Mucosa of rectum (tissue), 2 donors: ENCODE data around the gene FRG2B.
"Not testable (repeated sequence)": the region's sequence is repeated elsewhere in the genome, so short reads cannot be mapped to it uniquely, and the experiment has no call there.

ENCODE experiments used
- H3K27ac ChIP-seq, 2 donors: one replicate each; pipeline ENCODE4 v1.7.0; 2013; ENCODE audit warnings: inconsistent platforms in 2 of 2, low read depth in 2 of 2, low read length in 2 of 2
- H3K27me3 ChIP-seq, 2 donors: one replicate each; pipeline ENCODE4 v1.7.0; 2013; ENCODE audit warnings: low read length in 2 of 2; ENCODE audit not compliant: control insufficient read depth in 2 of 2, insufficient read depth in 2 of 2
- H3K36me3 ChIP-seq, 2 donors: one replicate each; pipeline ENCODE4 v1.7.0; 2013; ENCODE audit warnings: low read length in 2 of 2; ENCODE audit not compliant: control insufficient read depth in 2 of 2, insufficient read depth in 2 of 2
- H3K4me1 ChIP-seq, 2 donors: one replicate each; pipeline ENCODE4 v1.7.0; 2013; ENCODE audit warnings: low read length in 2 of 2, mild to moderate bottlenecking in 1 of 2; ENCODE audit not compliant: control insufficient read depth in 2 of 2, insufficient read depth in 2 of 2
- H3K4me3 ChIP-seq, 2 donors: one replicate each; pipeline ENCODE4 v1.7.0; 2013; ENCODE audit warnings: low read length in 2 of 2
- H3K9ac ChIP-seq, 2 donors: one replicate each; pipeline ENCODE4 v1.7.0; 2013; ENCODE audit warnings: low read length in 2 of 2, low read depth in 1 of 2, mild to moderate bottlenecking in 1 of 2
- H3K9me3 ChIP-seq, 2 donors: one replicate each; pipeline ENCODE4 v1.7.0; 2013; ENCODE audit warnings: low read length in 2 of 2; ENCODE audit not compliant: control insufficient read depth in 2 of 2
- donor health status: healthy.
- donor health status: Normal muscosa, but diverticular disease.

The FRG2B gene

DNA sequence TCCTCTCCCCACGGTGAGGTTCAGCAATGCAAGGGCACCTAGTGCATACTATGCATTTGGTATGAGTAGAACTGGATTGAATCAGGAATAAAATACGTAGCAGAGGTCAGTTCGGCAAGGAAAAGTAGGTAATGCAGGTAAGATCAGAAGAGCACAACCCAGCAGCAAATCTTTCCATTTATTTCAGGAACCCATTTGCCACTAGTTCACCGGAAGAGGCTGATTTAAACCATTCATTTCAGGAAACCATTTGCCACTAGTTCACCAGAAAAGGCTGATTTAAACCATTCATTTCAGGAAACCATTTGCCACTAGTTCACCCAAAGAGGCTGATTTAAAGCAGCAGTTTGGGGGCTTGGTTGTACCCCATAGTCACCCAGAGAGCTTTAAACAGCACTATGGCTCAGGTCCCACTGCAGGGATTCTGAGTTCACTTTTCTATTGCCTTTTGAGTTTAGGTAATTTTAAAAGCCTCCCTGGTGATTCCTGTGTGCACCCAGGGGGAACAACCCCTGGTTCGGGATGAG lies 4.2 kb upstream of the FRG2B start:
- H3K4me1 ChIP-seq, H3K9me3 ChIP-seq, H3K36me3 ChIP-seq, H3K4me3 ChIP-seq, H3K9ac ChIP-seq, H3K27ac ChIP-seq, H3K27me3 ChIP-seq: not testable (repeated sequence)

DNA sequence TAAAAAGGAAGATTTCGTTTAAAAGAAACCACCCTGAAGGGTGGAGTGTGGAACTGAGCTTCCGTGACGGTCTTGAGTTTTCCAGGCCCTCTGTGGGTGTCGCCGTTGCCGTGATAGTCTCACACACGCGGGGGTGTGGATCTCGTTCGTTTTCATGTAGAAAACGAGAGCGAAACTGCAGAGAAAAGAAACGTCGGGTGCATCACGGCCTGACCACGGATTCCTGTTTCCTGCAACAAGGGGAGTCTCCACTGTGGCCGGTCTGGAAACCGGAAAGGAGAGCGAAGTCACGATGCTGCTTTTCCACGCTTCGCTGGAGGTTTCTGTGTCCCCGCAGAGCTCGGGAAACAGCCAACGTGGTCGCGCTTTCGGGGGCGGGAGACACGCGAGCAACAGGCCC lies 4.1 kb downstream of the FRG2B start:
- not testable (repeated sequence) for H3K4me1 ChIP-seq, H3K9ac ChIP-seq, H3K9me3 ChIP-seq, H3K4me3 ChIP-seq, H3K27ac ChIP-seq, H3K27me3 ChIP-seq, H3K36me3 ChIP-seq

GRCh38 chr10:133618851-133619250 lies 7.7 kb downstream of the FRG2B start:
- Histone ChIP-seq H3K4me1 (no peaks in the 10 kb centered on the region), H3K27me3 (no peaks in the 10 kb centered on the region), H3K27ac (no peak overlapping the region), H3K4me3 (no peak overlapping the region), H3K36me3 (no peaks in the 10 kb centered on the region), H3K9ac (no peak overlapping the region), H3K9me3 (no peaks in the 10 kb centered on the region)

- Histone ChIP-seq H3K4me3 (no peak overlapping the region), H3K27me3 (no peaks in the 10 kb centered on the region), H3K4me1 (no peaks in the 10 kb centered on the region), H3K27ac (no peak overlapping the region), H3K36me3 (no peaks in the 10 kb centered on the region), H3K9ac (no peak overlapping the region), H3K9me3 (no peaks in the 10 kb centered on the region)
Observed at GRCh38 chr10:133617196-133617595, 9.4 kb downstream of the FRG2B start.

- H3K4me3 ChIP-seq, result no peak overlapping the region
- H3K27me3 ChIP-seq, result no peaks in the 10 kb centered on the region
- no peak overlapping the region for H3K27ac ChIP-seq
- H3K9me3 ChIP-seq, result no peaks in the 10 kb centered on the region
- no peaks in the 10 kb centered on the region for H3K4me1 ChIP-seq
- H3K36me3 ChIP-seq, result no peaks in the 10 kb centered on the region
- no peak overlapping the region for H3K9ac ChIP-seq
Observed at GRCh38 chr10:133616371-133617130, 10.0 kb downstream of the FRG2B start.

- no peak overlapping the region for H3K9ac ChIP-seq
- H3K27me3 ChIP-seq, result no peaks in the 10 kb centered on the region
- H3K4me1 ChIP-seq, result no peaks in the 10 kb centered on the region
- H3K36me3 ChIP-seq, result no peaks in the 10 kb centered on the region
- H3K27ac ChIP-seq, result no peak overlapping the region
- H3K4me3 ChIP-seq, result no peak overlapping the region
- H3K9me3 ChIP-seq, result no peaks in the 10 kb centered on the region
Observed at GRCh38 chr10:133614830-133615580, 11.6 kb downstream of the FRG2B start.

DNA sequence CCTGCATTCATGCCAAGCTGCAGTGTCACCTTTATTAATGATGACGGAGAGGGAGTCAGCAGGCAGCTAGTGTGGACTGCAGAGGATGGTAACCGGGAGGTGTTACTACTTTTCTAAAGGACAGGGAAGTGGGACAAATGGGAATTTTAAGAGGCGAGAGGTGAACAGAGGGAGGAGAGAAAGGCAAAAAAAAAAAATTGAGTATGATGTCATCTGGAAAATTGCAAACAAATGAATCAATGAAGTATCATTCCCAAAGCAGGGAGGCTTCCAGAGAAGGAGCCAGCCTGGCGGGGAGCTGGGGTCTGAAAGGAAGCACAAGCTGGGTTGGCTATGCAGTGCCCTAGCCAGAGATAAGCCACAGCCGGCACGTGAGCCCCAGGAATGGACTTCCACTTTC lies 12.9 kb downstream of the FRG2B start:
- Histone ChIP-seq H3K27me3 (no peaks in the 10 kb centered on the region), H3K36me3 (no peaks in the 10 kb centered on the region), H3K27ac (no peak overlapping the region), H3K9ac (no peak overlapping the region), H3K4me3 (no peak overlapping the region), H3K4me1 (no peaks in the 10 kb centered on the region), H3K9me3 (no peaks in the 10 kb centered on the region)

DNA sequence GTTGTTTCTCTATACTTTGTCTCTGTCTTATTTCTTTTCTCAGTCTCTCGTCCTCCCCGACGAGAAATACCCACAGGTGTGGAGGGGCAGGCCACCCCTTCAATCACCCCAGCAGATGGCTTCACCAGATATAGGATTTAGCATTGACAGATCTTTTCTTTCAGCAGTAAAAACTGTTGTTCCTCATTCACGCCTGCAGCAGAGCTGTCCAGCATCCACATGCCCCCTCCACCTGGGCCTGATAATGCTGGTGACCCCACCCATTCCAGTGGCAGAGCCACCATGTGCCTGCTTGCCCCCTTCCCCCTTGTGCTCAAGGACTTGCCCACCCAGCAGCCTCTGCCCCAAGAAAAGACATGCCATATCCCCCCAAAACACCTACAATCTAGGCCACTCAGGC lies 15.5 kb downstream of the FRG2B start:
- no peak overlapping the region for H3K4me3 ChIP-seq
- no peaks in the 10 kb centered on the region for H3K9me3 ChIP-seq
- no peaks in the 10 kb centered on the region for H3K36me3 ChIP-seq
- no peaks in the 10 kb centered on the region for H3K27me3 ChIP-seq
- no peak overlapping the region for H3K27ac ChIP-seq
- no peak overlapping the region for H3K9ac ChIP-seq
- no peaks in the 10 kb centered on the region for H3K4me1 ChIP-seq

DNA sequence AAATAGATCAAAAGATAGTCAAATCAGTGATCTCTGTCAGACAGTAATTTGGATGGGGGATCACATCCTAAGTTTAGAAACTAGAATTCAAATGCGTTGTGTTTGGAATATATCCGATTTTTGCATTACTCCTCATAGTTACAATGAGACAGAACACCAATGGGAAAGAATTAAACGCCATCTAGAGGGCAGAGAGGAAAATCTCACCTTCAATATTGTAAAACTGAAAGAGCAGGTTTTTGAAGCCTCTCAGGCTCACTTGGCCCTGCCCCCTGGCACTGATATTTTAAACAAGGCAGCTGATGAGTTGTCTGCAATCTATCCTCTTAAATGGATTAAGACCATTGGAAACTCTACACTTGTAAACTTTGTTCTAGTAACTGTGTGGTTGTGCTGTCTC lies 17.7 kb downstream of the FRG2B start:
- Histone ChIP-seq H3K4me1 (no peaks in the 10 kb centered on the region), H3K4me3 (no peak overlapping the region), H3K27me3 (no peaks in the 10 kb centered on the region), H3K36me3 (no peaks in the 10 kb centered on the region), H3K9me3 (no peaks in the 10 kb centered on the region), H3K9ac (no peak overlapping the region), H3K27ac (no peak overlapping the region)

DNA sequence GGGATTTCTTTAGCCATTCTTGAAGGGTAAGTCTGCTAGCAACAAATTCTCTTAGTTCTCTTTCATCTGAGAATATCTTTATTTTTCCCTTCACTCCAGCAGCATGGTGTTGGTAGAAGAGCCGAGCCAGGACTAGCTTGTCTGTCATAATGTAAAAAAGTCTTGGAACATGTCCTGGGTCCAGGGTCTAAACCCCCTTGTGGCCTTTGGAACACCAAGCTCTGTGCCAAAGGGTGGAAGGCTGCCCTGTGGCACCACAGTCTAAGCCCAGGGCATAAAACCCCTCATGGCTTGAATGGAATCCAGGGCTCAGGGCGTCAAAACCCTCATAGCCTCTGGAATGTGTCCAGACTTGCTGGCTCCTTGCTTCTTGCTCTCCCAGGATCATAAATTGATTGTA lies 23.2 kb downstream of the FRG2B start:
- not testable (repeated sequence) for H3K27me3 ChIP-seq, H3K27ac ChIP-seq

More for the DNA sequence above, 23.2 kb downstream of the FRG2B start:
- H3K4me3 ChIP-seq, H3K4me1 ChIP-seq, H3K9me3 ChIP-seq, H3K9ac ChIP-seq, H3K36me3 ChIP-seq: not testable (repeated sequence)
